GM12878 (cell line): ENCODE measurements around the gene SLU7. TPM values are rescaled to one million over a fixed set of nuclear protein-coding genes. Genes with fewer than 3 reads are reported as not detected.

Experiments used
- BCL11A ChIP-seq: IDR thresholded peaks from 2 replicates; pipeline ENCODE4 v1.6.1; 2011; ENCODE audit warnings: low read depth, low read length
- IKZF2 ChIP-seq, 2 experiments: fragments of 450-650 bp; IDR thresholded peaks; 2 replicates each; pipeline ENCODE4 v1.6.1; 2017; ENCODE audit warnings: mild to moderate bottlenecking in 2 of 2, moderate library complexity in 2 of 2
- NFXL1 ChIP-seq: fragments of 450-650 bp; IDR thresholded peaks from 2 replicates; pipeline ENCODE4 v1.6.1; 2017; ENCODE audit warnings: antibody characterized with exemption, mild to moderate bottlenecking, borderline replicate concordance
- NR2C1 ChIP-seq: fragments of 450-650 bp; IDR thresholded peaks from 2 replicates; pipeline ENCODE4 v1.6.1; 2017; ENCODE audit warnings: antibody characterized with exemption, mild to moderate bottlenecking, moderate library complexity
- NRF1 ChIP-seq: conservative IDR thresholded peaks from 2 replicates; pipeline ENCODE4 v1.6.1; 2011; ENCODE audit warnings: mild to moderate bottlenecking, low read depth, low read length, improper control_type of control experiment
- PML ChIP-seq: IDR thresholded peaks from 2 replicates; pipeline ENCODE4 v1.6.1; 2012; ENCODE audit warnings: low read length, inconsistent platforms
- POLR2AphosphoS5 ChIP-seq: IDR thresholded peaks from 2 replicates; pipeline ENCODE4 v1.6.1; 2011; ENCODE audit warnings: mild to moderate bottlenecking, low read length, inconsistent platforms
- RBBP5 ChIP-seq: fragments of 200-600 bp; sonication (generic); conservative IDR thresholded peaks from 2 replicates; pipeline ENCODE4 v1.6.1; 2016
- SMARCA5 ChIP-seq: fragments of 450-650 bp; IDR thresholded peaks from 2 replicates; pipeline ENCODE4 v1.6.1; 2017; ENCODE audit warnings: mild to moderate bottlenecking
- TCF3 ChIP-seq: IDR thresholded peaks from 2 replicates; pipeline ENCODE4 v1.6.1; 2012; ENCODE audit warnings: low read depth, mild to moderate bottlenecking, low read length, borderline replicate concordance; ENCODE audit not compliant: insufficient read depth
- YY1 ChIP-seq: IDR thresholded peaks from 2 replicates; pipeline ENCODE4 v1.6.1; 2011; ENCODE audit warnings: low read depth, mild to moderate bottlenecking, low read length
- ZBED1 ChIP-seq: IDR thresholded peaks from 2 replicates; pipeline ENCODE4 v1.6.1; 2016; ENCODE audit warnings: borderline replicate concordance
- ZNF24 ChIP-seq: fragments of 450-650 bp; IDR thresholded peaks from 2 replicates; pipeline ENCODE4 v1.6.1; 2017; ENCODE audit warnings: antibody characterized with exemption, mild to moderate bottlenecking
- ZNF384 ChIP-seq: IDR thresholded peaks from 2 replicates; pipeline ENCODE4 v1.6.1; 2012; ENCODE audit warnings: low read depth, mild to moderate bottlenecking, low read length, improper control_type of control experiment, borderline replicate concordance
- ZNF622 ChIP-seq: fragments of 450-650 bp; IDR thresholded peaks from 2 replicates; pipeline ENCODE4 v1.6.1; 2017; ENCODE audit warnings: mild to moderate bottlenecking, inconsistent platforms
- polyA plus RNA-seq, 11 experiments: library from polyadenylated mRNA; depleted of rRNA in 4 of 11; unstranded in 6 of 11; stranded (reverse) in 5 of 11; fragments of >200 nt; fragmentation: Nextera tagmentation in 4 of 11; fragmentation: Illumina TruSeq in 1 of 11; extraction: Ambion mirVana in 4 of 11; extraction: Trizol in 1 of 11; gene quantifications; 1 replicate in 1 of 11; 2 replicates in 10 of 11; pipeline versions ENCODE4 v1.2.1 to v1.2.3, GENCODE V29; 2011 to 2016; ENCODE audit warnings: inconsistent platforms in 2 of 11, missing spikeins in 2 of 11, low read depth in 1 of 11
- total RNA-seq, 4 experiments: library from RNA; depleted of rRNA in 3 of 4; stranded (reverse); fragments of >200 nt in 3 of 4; fragmentation: Illumina TruSeq in 1 of 4; extraction: Trizol in 1 of 4; gene quantifications; 2 replicates each; pipeline versions ENCODE4 v1.2.1 to v1.2.3, GENCODE V29; 2013 to 2021
- TF ChIP-seq, protein P1 (sequence below): IDR thresholded peaks from 2 replicates; pipeline ENCODE4 v1.6.1; 2012; ENCODE audit warnings: low read depth, low read length, improper control_type of control experiment
- TF ChIP-seq, protein P2 (sequence below): fragments of 450-650 bp; IDR thresholded peaks from 2 replicates; pipeline ENCODE4 v1.6.1; 2017; ENCODE audit warnings: low read depth, mild to moderate bottlenecking, moderate library complexity
- TF ChIP-seq, protein P3 (sequence below): fragments of 450-650 bp; IDR thresholded peaks from 2 replicates; pipeline ENCODE4 v1.6.1; 2017; ENCODE audit warnings: borderline replicate concordance
- TF ChIP-seq, protein P4 (sequence below): fragments of 450-650 bp; IDR thresholded peaks from 2 replicates; pipeline ENCODE4 v1.6.1; 2016; ENCODE audit warnings: mild to moderate bottlenecking, moderate library complexity, borderline replicate concordance
- TF ChIP-seq, protein P5 (sequence below): fragments of 150-350 bp; IDR thresholded peaks from 2 replicates; pipeline ENCODE4 v1.6.1; 2014; ENCODE audit warnings: mild to moderate bottlenecking, low read depth, low read length

Gene SLU7
- total and polyA plus RNA-seq, 10 of the 15 experiments (the other 5 are each of a cell fraction or from before 2014, with no cell fraction given), result 32.7 to 55.2 (median 46.6) TPM

DNA sequence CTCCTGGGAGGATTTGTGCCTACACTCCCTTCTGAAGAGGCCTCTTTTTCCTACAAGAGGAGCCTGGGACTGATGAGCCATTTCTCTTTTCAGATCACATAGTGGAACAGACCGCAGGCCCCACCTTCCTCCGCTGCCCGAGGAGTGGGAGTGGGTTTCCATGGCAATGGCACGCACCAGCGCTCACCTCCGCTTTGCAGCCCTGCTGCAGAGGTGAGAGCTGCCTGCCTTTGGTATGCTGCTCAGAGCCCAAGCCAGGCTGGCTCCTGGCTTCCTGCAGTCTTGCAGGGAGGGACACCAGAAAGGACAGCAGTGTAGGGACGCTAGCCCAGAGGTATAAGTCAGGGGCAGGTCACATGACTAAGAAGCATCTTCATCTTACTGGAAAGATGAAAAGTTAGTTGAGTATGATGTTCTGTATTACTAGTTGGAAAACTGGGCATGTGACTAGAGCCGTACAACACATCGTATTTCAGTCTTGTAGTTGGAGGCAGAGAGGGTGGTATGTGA lies 15.2 kb upstream of the SLU7 start (continued):
- TF ChIP-seq, protein P1, sequence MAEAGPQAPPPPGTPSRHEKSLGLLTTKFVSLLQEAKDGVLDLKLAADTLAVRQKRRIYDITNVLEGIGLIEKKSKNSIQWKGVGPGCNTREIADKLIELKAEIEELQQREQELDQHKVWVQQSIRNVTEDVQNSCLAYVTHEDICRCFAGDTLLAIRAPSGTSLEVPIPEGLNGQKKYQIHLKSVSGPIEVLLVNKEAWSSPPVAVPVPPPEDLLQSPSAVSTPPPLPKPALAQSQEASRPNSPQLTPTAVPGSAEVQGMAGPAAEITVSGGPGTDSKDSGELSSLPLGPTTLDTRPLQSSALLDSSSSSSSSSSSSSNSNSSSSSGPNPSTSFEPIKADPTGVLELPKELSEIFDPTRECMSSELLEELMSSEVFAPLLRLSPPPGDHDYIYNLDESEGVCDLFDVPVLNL, result no peak
- TF ChIP-seq ZNF24 (no peak), YY1 (peak; percentile 60; the same call in 1 of the 2 replicates), TCF3 (no peak), RBBP5 (no peak), NFXL1 (no peak), ZNF384 (no peak), IKZF2 (IDR thresholded peaks at IDR 0.05) (peak; percentile 79 to 85), ZNF622 (no peak), PML (no peak), BCL11A (0 out of 2 replicates have a peak, but pooled peaks have one; percentile 33), ZBED1 (no peak; the same call in 1 of the 2 replicates), NRF1 (no peak), POLR2AphosphoS5 (0 out of 2 replicates have a peak, but pooled peaks have one; percentile 37), NR2C1 (no peak), SMARCA5 (no peak)
- TF ChIP-seq, protein P2, sequence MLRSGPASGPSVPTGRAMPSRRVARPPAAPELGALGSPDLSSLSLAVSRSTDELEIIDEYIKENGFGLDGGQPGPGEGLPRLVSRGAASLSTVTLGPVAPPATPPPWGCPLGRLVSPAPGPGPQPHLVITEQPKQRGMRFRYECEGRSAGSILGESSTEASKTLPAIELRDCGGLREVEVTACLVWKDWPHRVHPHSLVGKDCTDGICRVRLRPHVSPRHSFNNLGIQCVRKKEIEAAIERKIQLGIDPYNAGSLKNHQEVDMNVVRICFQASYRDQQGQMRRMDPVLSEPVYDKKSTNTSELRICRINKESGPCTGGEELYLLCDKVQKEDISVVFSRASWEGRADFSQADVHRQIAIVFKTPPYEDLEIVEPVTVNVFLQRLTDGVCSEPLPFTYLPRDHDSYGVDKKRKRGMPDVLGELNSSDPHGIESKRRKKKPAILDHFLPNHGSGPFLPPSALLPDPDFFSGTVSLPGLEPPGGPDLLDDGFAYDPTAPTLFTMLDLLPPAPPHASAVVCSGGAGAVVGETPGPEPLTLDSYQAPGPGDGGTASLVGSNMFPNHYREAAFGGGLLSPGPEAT, result peak; percentile 75; the same call in 1 of the 2 replicates
- TF ChIP-seq, protein P3, sequence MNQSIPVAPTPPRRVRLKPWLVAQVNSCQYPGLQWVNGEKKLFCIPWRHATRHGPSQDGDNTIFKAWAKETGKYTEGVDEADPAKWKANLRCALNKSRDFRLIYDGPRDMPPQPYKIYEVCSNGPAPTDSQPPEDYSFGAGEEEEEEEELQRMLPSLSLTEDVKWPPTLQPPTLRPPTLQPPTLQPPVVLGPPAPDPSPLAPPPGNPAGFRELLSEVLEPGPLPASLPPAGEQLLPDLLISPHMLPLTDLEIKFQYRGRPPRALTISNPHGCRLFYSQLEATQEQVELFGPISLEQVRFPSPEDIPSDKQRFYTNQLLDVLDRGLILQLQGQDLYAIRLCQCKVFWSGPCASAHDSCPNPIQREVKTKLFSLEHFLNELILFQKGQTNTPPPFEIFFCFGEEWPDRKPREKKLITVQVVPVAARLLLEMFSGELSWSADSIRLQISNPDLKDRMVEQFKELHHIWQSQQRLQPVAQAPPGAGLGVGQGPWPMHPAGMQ, result no peak
- TF ChIP-seq, protein P4, sequence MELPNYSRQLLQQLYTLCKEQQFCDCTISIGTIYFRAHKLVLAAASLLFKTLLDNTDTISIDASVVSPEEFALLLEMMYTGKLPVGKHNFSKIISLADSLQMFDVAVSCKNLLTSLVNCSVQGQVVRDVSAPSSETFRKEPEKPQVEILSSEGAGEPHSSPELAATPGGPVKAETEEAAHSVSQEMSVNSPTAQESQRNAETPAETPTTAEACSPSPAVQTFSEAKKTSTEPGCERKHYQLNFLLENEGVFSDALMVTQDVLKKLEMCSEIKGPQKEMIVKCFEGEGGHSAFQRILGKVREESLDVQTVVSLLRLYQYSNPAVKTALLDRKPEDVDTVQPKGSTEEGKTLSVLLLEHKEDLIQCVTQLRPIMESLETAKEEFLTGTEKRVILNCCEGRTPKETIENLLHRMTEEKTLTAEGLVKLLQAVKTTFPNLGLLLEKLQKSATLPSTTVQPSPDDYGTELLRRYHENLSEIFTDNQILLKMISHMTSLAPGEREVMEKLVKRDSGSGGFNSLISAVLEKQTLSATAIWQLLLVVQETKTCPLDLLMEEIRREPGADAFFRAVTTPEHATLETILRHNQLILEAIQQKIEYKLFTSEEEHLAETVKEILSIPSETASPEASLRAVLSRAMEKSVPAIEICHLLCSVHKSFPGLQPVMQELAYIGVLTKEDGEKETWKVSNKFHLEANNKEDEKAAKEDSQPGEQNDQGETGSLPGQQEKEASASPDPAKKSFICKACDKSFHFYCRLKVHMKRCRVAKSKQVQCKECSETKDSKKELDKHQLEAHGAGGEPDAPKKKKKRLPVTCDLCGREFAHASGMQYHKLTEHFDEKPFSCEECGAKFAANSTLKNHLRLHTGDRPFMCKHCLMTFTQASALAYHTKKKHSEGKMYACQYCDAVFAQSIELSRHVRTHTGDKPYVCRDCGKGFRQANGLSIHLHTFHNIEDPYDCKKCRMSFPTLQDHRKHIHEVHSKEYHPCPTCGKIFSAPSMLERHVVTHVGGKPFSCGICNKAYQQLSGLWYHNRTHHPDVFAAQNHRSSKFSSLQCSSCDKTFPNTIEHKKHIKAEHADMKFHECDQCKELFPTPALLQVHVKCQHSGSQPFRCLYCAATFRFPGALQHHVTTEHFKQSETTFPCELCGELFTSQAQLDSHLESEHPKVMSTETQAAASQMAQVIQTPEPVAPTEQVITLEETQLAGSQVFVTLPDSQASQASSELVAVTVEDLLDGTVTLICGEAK, result peak; percentile 25; the same call in 1 of the 2 replicates
- TF ChIP-seq, protein P5, sequence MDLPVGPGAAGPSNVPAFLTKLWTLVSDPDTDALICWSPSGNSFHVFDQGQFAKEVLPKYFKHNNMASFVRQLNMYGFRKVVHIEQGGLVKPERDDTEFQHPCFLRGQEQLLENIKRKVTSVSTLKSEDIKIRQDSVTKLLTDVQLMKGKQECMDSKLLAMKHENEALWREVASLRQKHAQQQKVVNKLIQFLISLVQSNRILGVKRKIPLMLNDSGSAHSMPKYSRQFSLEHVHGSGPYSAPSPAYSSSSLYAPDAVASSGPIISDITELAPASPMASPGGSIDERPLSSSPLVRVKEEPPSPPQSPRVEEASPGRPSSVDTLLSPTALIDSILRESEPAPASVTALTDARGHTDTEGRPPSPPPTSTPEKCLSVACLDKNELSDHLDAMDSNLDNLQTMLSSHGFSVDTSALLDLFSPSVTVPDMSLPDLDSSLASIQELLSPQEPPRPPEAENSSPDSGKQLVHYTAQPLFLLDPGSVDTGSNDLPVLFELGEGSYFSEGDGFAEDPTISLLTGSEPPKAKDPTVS, result no peak
